K562 (cell line): ENCODE data around the gene LDOC1. TPM values are rescaled to one million over a fixed set of nuclear protein-coding genes. Genes with fewer than 3 reads are reported as not detected.

Experiments used
- polyA plus RNA-seq, 8 experiments: library from polyadenylated mRNA; depleted of rRNA in 4 of 8; stranded (reverse) in 5 of 8; unstranded in 3 of 8; fragments of >200 nt; fragmentation: Nextera tagmentation in 2 of 8; fragmentation: Illumina TruSeq in 1 of 8; extraction: Ambion mirVana in 2 of 8; extraction: Trizol in 1 of 8; gene quantifications; 2 replicates each; pipeline versions ENCODE4 v1.2.1 to v1.2.3, GENCODE V29; 2011 to 2014; ENCODE audit warnings: inconsistent platforms in 1 of 8, missing spikeins in 1 of 8
- total RNA-seq, 7 experiments: library from RNA; depleted of rRNA in 6 of 7; stranded (reverse); fragments of >200 nt in 6 of 7; fragmentation: Illumina TruSeq in 2 of 7; extraction: Trizol in 2 of 7; gene quantifications; 2 replicates each; pipeline versions ENCODE4 v1.2.1 to v1.2.3, GENCODE V29; 2011 to 2021; ENCODE audit warnings: low replicate concordance in 1 of 7

LDOC1 gene
- total and polyA plus RNA-seq, 9 of the 15 experiments (the other 6 are each of a cell fraction or from before 2014, with no cell fraction given) = 0.65 to 3.4 (median 0.95) TPM; not detected in 2

Other genes with a start within 250 kb of the LDOC1 start
- 1.1 TPM in 1 of 2 replicates, not detected in the other for gene SPANXB1, start 174.5 kb downstream of the LDOC1 start, total RNA-seq (2014; rRNA removed)
- gene SPANXB1, start 174.5 kb downstream of the LDOC1 start, total RNA-seq (2014; rRNA removed; fragmentation: Illumina TruSeq; extraction: Trizol) = not detected in 2 replicates
- 0.45 TPM in 1 of 2 replicates, not detected in the other for gene SPANXB1, start 174.5 kb downstream of the LDOC1 start, total RNA-seq (2015; rRNA removed; fragmentation: Illumina TruSeq; extraction: Trizol)
- not detected in 2 replicates for gene SPANXB1, start 174.5 kb downstream of the LDOC1 start, total RNA-seq (2021)
- not detected in 2 replicates for gene SPANXB1, start 174.5 kb downstream of the LDOC1 start, polyA plus RNA-seq (2011; rRNA removed)
- gene SPANXB1, start 174.5 kb downstream of the LDOC1 start, polyA plus RNA-seq (2014; fragmentation: Illumina TruSeq; extraction: Trizol) = 0.85 and 1.00 TPM in 2 replicates
- gene SPANXB1, start 174.5 kb downstream of the LDOC1 start, polyA plus RNA-seq (2014; fragmentation: Nextera tagmentation; extraction: Ambion mirVana) = under 1 TPM; 0.70 to 0.83 TPM
- not detected in 2 replicates for gene SPANXB1, start 174.5 kb downstream of the LDOC1 start, polyA plus RNA-seq (2014; rRNA removed)
- gene SPANXC, start 65.4 kb upstream of the LDOC1 start, total RNA-seq (2014; rRNA removed) = not detected in 2 replicates
- not detected in 2 replicates for gene SPANXC, start 65.4 kb upstream of the LDOC1 start, total RNA-seq (2014; rRNA removed; fragmentation: Illumina TruSeq; extraction: Trizol)
- gene SPANXC, start 65.4 kb upstream of the LDOC1 start, total RNA-seq (2015; rRNA removed; fragmentation: Illumina TruSeq; extraction: Trizol) = not detected in 2 replicates
- not detected in 2 replicates for gene SPANXC, start 65.4 kb upstream of the LDOC1 start, total RNA-seq (2021)
- not detected in 2 replicates for gene SPANXC, start 65.4 kb upstream of the LDOC1 start, polyA plus RNA-seq (2011; rRNA removed)
- not detected in 2 replicates for gene SPANXC, start 65.4 kb upstream of the LDOC1 start, polyA plus RNA-seq (2014; fragmentation: Illumina TruSeq; extraction: Trizol)
- gene SPANXC, start 65.4 kb upstream of the LDOC1 start, polyA plus RNA-seq (2014; fragmentation: Nextera tagmentation; extraction: Ambion mirVana) = not detected
- gene SPANXC, start 65.4 kb upstream of the LDOC1 start, polyA plus RNA-seq (2014; rRNA removed) = not detected in 2 replicates